Right cardiac atrium (tissue), 5 donors: Measurements from ENCODE around the gene CFAP221. TPM values are rescaled to one million over a fixed set of nuclear protein-coding genes. Genes with fewer than 3 reads are reported as not detected.

Experiments
- ATAC-seq, 2 donors: fragments of 200-7000 bp; cut with Tn5 transposase; one replicate each; pipeline versions ENCODE4 v1.8.0 to v1.9.1; 2020; ENCODE audit warnings: moderate library complexity in 2 of 2, mild to moderate bottlenecking in 1 of 2
- DNase-seq, 3 donors: peaks; one replicate each; pipeline ENCODE4 v3.0.0-alpha.2; 2020
- H3K27ac ChIP-seq: one replicate; pipeline ENCODE4 v1.5.1; 2013; ENCODE audit warnings: mild to moderate bottlenecking, low read length, control low read depth, moderate library complexity
- H3K27me3 ChIP-seq: one replicate; pipeline ENCODE4 v1.6.1; 2013; ENCODE audit not compliant: control insufficient read depth, insufficient read depth
- H3K4me1 ChIP-seq: one replicate; pipeline ENCODE4 v1.6.1; 2013; ENCODE audit warnings: low read length; ENCODE audit not compliant: control insufficient read depth, insufficient read depth
- H3K4me3 ChIP-seq: one replicate; pipeline ENCODE4 v1.5.1; 2013; ENCODE audit warnings: low read length, control low read depth
- H3K9me3 ChIP-seq: one replicate; pipeline ENCODE4 v1.6.1; 2013; ENCODE audit warnings: low read length; ENCODE audit not compliant: control insufficient read depth
- WGBS: extraction: QIAGEN DNeasy Blood & Tissue Kit; methylation state at CpG from one replicate; pipeline ENCODE4 v1.1.7; 2013; 5-methylcytosine and 5-hydroxymethylcytosine counted together
- intact Hi-C, 4 donors: fragments of 100-400 bp; cut with DNase I; formaldehyde crosslinking; loops; one replicate each; pipeline versions ENCODE4 v1.11.0 to v1.14.0; 2022 to 2023
- polyA plus RNA-seq: library from polyadenylated mRNA; stranded (reverse); fragments of 200-250 nt; gene quantifications from one replicate; pipeline ENCODE4 v1.2.3, GENCODE V29; 2013
- total RNA-seq, 4 donors: library from RNA; stranded (reverse); fragmentation: NEBNext Ultra II Directional; extraction: Animal tissue kit (Norgen Biotek cat#: 25700); gene quantifications; one replicate each; pipeline ENCODE4 v1.2.1, GENCODE V29; 2021
- donor health status: healthy with polysubstance abuse.
- donor health status: DM: no; HTN: yes; CAD: no.
- donor health status: DM: no; HTN: no; CAD: no.
- donor health status: DM: no; HTN: yes; CAD: no; lungs with severe emphysema.
- donor health status: DM: yes; HTN: yes; CAD: no.

CFAP221 gene
- total and polyA plus RNA-seq, 5 donors, result 0.63 to 3.7 (median 2.1) TPM

DNA sequence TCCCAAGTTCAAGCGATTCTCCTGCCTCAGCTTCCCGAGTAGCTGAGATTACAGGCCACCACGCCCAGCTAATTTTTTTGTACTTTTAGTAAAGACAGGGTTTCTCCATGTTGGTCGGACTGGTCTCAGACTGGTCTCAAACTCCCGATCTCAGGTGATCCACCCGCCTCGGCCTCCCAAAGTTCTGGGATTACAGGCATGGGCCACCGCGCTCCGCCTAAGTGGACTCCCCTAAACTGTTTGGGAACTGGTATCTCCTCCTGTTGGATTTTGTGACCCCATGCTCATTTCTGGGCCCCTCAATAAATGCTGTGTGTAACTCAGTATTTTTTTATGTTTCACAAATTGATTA is 25.2 kb upstream of the CFAP221 start:
- DNase-seq, result no peak
- no peak overlapping the region for H3K27ac ChIP-seq
- no peak overlapping the region for H3K4me3 ChIP-seq
- ATAC-seq, result no peak
- WGBS, result 95% methylated on average over 10 of the region's 10 CpGs
- H3K27me3 ChIP-seq, result no peaks in the 10 kb centered on the region
- no peaks in the 10 kb centered on the region for H3K9me3 ChIP-seq
- H3K4me1 ChIP-seq, result no peaks in the 10 kb centered on the region
- intact Hi-C loops, result loop anchor here in 1 of 4 donors (5.0 kb wide), 1 partner anchor 138 kb away; no protein-coding TSS in a partner anchor

DNA sequence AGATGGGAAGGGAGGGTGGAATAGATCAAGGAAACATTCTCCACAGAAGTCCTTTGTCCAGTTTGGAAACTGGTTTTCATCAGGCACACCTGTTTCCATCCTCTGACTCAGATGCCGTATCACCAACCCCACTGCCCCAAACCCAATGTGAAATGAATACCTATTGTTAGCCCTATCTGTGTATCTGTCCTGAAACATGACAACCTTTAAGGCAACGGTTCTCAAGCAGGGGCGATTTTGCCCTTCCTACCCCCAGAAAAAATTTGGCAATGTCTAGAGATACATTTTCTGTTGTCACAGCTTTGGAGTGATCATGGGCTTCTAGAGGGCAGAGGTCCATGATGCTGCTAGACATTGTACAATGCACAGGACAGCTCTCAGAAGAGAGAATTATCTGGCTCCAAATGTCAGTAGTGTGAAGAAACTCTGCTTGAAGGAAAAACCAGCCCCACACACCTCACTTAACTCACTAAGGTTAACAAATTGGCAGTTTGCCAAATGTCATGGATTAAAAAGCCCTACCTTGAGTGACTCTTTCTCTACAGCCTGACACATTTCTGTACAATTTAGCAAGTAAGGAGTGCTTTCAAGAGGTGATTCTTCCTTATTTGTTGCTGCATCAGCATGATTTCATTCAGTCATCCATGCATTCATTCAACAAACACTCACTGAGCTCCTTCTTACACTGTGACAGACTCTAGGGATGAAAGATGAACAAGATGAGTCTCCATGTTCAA is 23.4 kb upstream of the CFAP221 start:
- Histone ChIP-seq H3K4me3 (no peak overlapping the region), H3K4me1 (no peaks in the 10 kb centered on the region), H3K27ac (no peak overlapping the region), H3K9me3 (no peaks in the 10 kb centered on the region), H3K27me3 (no peaks in the 10 kb centered on the region)
- intact Hi-C loops, result loop anchor here in 1 of 4 donors (10.0 kb wide), 1 partner anchor 124 kb away; no protein-coding TSS in a partner anchor
- ATAC-seq (no peak), DNase-seq (no peak)
- 63% methylated on average over 3 of the region's 3 CpGs for WGBS

DNA sequence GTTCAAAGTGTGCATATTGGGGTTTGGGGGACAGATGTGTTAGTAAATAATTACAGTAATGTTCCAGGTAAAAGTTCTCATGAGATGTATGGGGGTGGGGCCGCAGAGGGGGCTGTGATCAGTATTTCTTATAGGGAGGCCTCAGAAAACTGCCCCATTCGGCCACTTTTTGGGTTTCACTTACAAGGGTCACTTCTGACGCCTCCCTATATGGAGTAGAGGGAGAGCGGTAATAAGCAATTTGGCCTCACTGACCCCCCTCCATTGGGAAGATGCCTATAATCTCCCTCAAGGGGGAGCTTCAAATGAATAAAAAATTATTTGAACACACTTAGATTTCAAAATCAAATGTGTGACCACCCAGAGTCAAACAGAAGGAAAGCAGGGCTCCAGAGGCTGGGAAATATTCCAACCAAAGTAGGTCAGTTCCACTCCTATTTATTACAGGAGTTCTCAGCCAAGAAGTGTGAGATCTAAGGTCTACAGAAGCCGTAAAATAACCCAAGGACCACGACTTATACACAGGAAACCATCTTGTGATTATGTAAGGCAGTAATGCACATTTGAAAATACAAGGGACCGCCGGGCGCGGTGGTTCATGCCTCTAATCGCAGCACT is 22.7 kb upstream of the CFAP221 start:
- 85% methylated on average over 11 of the region's 11 CpGs for WGBS
- Histone ChIP-seq H3K4me1 (no peaks in the 10 kb centered on the region), H3K9me3 (no peaks in the 10 kb centered on the region)

DNA sequence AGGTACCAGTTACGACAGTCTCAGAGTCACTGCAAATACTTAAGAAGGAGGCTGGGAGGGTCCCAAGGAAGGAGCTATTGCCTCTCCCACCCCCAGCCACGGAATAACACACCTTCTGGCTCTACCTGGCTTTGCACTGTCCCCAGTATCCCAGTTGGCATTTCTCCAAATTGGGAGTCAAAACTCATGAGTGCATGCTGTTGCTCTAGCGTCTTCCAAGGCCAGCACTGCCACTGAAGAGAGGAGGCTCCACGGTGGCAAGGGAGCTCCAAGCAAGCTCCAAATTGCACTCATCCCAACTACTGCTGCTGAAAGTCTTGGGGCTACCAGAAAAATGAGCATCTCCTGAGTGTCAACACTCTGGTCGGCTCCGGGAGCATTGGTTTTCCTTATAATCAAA is 21.6 kb upstream of the CFAP221 start:
- intact Hi-C loops, result loop anchor here in 1 of 4 donors (10.0 kb wide), 1 partner anchor 122 kb away; no protein-coding TSS in a partner anchor
- no peak for ATAC-seq
- Histone ChIP-seq H3K27me3 (no peaks in the 10 kb centered on the region), H3K4me3 (no peak overlapping the region), H3K4me1 (no peaks in the 10 kb centered on the region), H3K27ac (no peak overlapping the region), H3K9me3 (no peaks in the 10 kb centered on the region)
- no peak for DNase-seq
- 56% methylated on average over 6 of the region's 6 CpGs for WGBS

More for the DNA sequence above, 22.7 kb upstream of the CFAP221 start:
- DNase-seq (no peak), ATAC-seq (no peak)
- H3K4me3 ChIP-seq, result no peak overlapping the region
- intact Hi-C loops, result loop anchor here in 1 of 4 donors (10.0 kb wide), 1 partner anchor 123 kb away; no protein-coding TSS in a partner anchor
- no peaks in the 10 kb centered on the region for H3K27me3 ChIP-seq
- H3K27ac ChIP-seq, result no peak overlapping the region

DNA sequence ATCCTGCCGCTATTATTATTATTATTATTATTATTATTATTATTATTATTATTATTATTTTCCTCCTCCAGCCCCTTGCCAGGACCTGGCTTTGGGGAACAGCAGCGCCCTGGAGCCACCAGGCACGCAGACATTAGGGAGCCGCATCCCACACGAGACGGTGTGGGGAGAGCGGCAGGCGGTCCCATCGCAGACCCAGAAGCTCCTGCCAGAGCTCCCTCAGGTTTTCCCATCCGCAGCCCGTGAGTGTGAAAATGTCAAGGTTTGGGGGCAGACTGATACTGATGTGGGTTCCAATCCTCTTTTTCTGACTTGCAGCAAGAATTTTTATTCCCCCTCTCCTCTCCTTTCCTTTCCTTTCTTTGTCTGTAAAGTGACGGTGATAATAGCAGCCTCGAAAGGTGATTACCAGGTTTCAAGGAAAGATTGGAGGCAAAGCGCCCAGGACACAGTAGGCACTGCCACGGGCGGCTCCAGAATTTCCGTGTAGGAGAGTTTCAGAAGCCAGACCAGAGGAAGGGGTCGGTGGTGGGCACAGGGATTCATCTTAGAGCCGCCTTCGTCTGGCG is 20.8 kb upstream of the CFAP221 start:
- intact Hi-C loops, result loop anchor here in 1 of 4 donors (10.0 kb wide), 1 partner anchor 121 kb away; no protein-coding TSS in a partner anchor
- ATAC-seq, result no peak

DNA sequence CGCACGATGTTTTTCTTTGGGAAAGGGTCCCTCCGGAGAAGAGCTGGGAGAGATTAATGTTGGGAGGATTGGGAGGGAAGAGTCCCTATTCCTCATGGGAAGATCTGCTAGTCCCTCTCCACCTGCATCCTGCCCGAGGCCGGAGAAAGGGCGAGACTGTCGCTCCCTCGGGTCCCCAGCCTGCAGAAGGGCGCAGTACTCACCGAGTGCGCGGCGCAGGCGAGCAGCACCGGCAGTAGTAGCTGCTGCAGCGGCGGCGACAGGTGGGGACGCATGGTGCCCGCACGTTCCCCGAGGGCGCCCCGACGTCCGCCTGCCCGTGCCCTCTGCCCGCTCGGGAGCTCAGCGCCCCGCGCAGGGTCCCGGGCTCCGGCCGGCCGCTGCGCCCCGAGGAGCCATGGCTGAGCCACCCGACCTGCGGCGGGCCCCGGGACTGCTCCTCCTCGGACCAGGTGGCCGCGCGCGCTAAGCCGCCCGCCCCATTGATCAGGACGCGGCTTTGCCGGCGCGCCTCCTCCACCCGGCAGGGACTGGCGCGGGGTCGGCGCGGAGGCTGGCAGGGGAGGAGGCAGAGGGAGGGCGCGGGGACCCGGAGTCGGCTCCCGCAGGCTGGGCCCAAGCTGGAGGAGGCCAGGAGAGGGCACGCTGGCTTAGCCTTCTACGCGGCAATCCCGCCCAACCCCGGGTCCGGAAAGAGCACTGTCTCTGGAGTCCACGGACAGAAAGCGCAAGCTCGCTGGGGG is 20.1 kb upstream of the CFAP221 start, which contains the start of gene SCTR:
TSS of gene SCTR (minus strand) at position 532 of the 743 bp plus-strand sequence. CDS start at position 275, 257 bp downstream.
- Histone ChIP-seq H3K27ac (no peak within 1 kb of the TSS), H3K27me3 (no peaks in the 10 kb centered on the region), H3K4me3 (peak within 1 kb of the TSS; percentile 4), H3K9me3 (no peaks in the 10 kb centered on the region), H3K4me1 (no peaks in the 10 kb centered on the region)
- WGBS, result 7% methylated on average over 74 of the region's 74 CpGs
- ATAC-seq (peak; percentile 20 to 62), DNase-seq (no peak)
- intact Hi-C loops, result loop anchor here in 1 of 4 donors (10.0 kb wide), 1 partner anchor 121 kb away; no protein-coding TSS in a partner anchor

More for the DNA sequence above, 20.8 kb upstream of the CFAP221 start:
- no peak for DNase-seq
- Histone ChIP-seq H3K27me3 (no peaks in the 10 kb centered on the region), H3K4me1 (no peaks in the 10 kb centered on the region), H3K4me3 (peak overlapping the region; percentile 4), H3K27ac (no peak overlapping the region), H3K9me3 (no peaks in the 10 kb centered on the region)
- 5% methylated on average over 21 of the region's 21 CpGs for WGBS

DNA sequence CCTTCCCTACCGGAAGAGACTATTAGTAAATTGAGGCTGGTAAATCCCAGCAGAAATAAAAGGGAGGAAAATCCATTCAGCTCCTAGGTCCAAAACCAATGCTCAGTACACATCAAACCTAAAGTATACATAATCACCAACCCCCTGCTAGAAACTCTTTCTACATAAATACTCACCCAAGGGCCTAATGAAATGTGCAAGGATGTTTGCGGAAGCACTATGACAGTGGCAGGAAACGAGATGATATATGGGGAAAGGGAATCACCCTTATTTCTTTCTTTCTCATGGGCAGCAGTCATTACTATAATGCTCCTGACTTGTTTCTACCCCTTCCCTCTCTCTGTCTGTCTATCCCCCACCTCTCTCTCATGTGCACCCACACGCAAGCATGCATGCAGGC is 18.6 kb upstream of the CFAP221 start:
- intact Hi-C loops, result loop anchor here in 1 of 4 donors (10.0 kb wide), 1 partner anchor 119 kb away; no protein-coding TSS in a partner anchor
- Histone ChIP-seq H3K4me3 (no peak overlapping the region), H3K4me1 (no peaks in the 10 kb centered on the region), H3K27me3 (no peaks in the 10 kb centered on the region), H3K27ac (no peak overlapping the region), H3K9me3 (no peaks in the 10 kb centered on the region)
- ATAC-seq (no peak), DNase-seq (no peak)
- 79% methylated on average over 4 of the region's 4 CpGs for WGBS

DNA sequence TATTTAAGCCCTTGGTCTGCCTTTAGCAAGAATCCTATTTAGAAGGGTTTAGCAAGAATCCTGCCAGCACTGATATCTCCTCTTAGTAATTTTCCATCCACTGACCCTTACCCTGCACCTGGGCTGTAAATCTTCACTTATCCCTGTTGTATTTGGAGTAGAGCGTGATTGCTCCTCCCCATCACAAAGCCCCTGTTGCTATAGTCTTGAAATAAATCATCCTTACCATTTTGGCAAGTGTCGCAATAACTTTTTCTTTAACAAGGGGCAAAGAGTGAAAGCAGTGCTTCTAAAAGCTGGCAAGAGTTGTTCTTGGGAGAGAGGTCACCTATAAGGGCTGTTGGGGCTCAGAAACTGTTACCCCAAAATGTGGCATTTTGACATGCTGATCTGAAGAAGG is 16.2 kb upstream of the CFAP221 start:
- H3K4me1 ChIP-seq, result no peaks in the 10 kb centered on the region
- ATAC-seq (no peak), DNase-seq (no peak)
- 88% methylated on average over 2 of the region's 2 CpGs for WGBS
- H3K27me3 ChIP-seq, result no peaks in the 10 kb centered on the region
- no peaks in the 10 kb centered on the region for H3K9me3 ChIP-seq
- intact Hi-C loops, result loop anchor here in 1 of 4 donors (10.0 kb wide), 1 partner anchor 117 kb away; no protein-coding TSS in a partner anchor
- H3K27ac ChIP-seq, result no peak overlapping the region
- H3K4me3 ChIP-seq, result no peak overlapping the region

DNA sequence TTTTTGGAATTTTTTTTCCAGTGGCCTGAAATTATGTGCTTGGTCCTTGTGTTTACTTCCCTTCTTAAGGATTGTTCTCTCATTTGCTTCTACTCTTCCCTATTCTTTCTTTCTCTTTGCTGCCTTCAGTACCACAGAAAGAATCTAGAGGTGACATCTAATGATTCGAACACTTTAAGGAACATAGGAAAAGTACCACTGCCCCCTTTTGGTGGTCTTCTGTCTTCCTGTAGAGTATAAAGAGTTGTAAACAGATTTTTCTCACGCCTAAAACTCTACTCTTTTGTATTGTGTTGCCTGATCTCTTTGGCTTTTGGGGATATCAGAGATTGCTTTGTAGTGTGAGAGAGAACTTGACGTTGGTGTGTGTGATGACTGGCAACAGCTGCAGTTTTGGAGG is 13.0 kb upstream of the CFAP221 start:
- intact Hi-C loops, result no loop called here
- Histone ChIP-seq H3K4me1 (no peaks in the 10 kb centered on the region), H3K4me3 (no peak overlapping the region), H3K27me3 (no peaks in the 10 kb centered on the region), H3K9me3 (no peaks in the 10 kb centered on the region), H3K27ac (no peak overlapping the region)
- 37% methylated on average over 3 of the region's 3 CpGs for WGBS
- DNase-seq (no peak), ATAC-seq (no peak)

DNA sequence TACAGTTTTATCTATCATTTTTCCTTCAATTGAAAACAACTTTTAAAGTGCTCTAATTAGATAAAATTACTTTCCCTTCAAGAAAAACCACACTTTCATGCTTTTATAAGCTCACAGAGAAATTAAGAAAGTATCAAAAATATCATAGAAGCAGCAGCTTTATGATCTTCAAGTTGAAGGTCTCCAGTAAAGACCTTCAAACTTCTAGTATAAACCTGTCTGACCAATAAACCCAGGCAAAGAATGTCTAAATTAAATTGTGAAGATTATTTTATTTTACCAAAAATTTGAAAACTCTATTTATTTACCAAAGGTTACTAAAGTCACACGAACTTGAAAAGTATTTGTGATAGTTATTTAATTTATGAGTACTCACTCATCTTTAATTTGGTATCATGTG is 10.7 kb upstream of the CFAP221 start:
- intact Hi-C loops, result no loop called here
- ATAC-seq, result no peak
- Histone ChIP-seq H3K4me1 (no peaks in the 10 kb centered on the region), H3K27me3 (no peaks in the 10 kb centered on the region), H3K4me3 (no peak overlapping the region), H3K9me3 (no peaks in the 10 kb centered on the region), H3K27ac (no peak overlapping the region)
- WGBS, result 76% methylated on average over 1 of the region's 1 CpG
- DNase-seq, result no peak
